ENCODE data around the gene MAP2K4.

The MAP2K4 gene

DNA sequence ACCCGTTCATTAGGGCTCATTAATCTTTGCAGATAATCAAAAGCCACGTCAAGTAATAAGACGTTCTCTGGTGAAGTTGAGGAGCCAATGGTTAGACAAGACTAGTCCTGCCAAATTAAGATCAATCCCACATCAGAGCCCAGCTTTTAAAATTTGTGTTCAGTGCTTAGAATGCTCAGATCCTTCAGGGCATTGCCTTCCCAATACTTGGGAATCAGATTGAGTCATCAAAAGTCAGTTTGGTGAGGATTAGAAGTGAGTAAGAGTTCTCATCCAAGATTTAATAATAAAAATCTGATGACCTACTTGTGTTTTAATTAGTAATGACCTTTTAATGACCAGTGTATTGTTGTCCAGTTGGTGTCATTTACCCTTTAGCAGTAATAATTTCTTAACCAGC lies 19.8 kb downstream of the MAP2K4 start:
- no peak for DNase-seq

DNA sequence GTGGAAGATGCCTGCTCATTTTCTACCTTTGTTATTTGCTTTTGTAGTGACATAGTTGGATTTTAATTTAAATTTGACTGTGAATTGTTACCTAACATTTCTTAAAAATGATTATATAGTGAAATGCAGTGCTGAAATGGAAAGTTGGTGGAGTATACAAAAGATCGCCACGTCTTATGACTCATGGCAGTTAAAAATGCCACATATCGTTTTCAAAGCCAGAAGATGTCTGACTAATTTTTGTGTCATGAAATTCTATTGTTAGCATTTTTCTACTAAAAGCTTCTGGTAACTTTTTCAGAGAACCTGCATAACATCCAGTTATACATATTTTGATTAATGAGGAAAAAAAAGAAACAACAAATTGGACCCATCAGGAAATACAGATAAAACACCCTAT lies 20.6 kb downstream of the MAP2K4 start:
- no peak for DNase-seq

DNA sequence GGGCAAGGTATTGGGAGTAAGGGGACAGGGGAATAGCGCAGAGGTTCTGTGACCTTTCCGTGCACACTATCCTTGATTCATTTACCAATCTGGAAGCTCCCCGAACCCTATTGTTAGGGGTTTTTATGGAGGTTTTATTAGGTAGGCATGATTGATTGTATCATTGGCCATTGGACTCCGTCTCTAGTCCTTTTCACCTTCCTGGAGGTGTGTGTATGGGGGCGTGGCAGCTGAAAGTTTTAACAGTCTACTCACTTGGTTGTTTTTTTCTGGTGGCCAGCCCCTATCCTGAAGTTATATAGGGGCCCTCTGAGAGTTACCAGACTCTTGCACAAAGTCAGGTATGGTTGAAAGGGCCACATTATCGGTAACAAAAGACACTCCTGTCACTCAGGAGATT lies 23.0 kb downstream of the MAP2K4 start:
- no peak for DNase-seq

DNA sequence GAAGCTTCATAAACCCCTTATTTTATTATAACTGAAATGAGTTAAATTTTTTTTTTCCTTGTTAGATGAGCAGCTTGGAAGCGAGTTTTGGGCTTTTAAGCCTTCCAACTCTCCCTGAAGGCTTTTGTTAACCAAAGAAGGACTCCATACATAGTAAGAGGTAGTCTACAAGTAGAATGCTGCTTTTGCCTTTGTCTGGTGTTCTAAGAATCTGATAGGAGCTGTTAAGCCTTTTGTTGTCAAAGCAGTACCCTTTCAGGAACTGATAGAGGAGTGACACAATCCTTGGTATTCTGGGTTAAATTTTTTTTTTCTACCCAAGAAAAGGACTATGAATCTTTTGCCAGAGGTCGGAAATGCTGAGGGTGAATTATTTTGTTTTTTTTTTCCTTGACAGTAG lies 26.1 kb downstream of the MAP2K4 start:
- no peak for DNase-seq

DNA sequence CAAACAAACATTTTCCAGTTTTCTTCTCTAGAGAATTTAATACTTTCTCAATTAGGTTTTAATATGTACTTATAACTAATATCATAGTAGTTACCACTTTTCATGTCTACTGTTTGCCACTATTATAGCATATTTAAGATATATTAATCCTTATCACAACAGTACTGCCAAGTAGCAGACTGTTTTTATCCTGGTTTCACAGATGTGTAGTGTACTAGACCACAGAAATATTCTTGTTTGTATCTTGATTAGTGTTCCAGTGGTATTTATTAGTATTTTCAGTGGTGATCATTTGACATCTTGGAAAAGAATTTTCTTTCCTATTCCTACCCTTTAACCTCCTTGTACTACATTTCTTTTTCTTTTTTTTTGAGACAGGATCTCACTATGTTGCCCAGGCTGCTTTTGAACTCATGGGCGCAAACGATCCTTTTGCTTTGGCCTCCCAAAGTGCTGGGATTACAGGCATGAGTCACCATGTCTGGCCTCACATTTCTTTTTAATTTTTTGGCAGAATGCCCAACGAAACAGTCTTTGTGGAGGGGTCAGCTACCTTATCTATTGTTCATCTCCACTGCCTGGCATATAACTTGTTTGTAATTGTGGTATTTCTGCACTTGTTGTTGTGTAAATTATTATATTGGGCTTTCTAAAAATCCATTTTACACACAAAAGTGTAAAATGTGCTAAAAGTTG lies 27.2 kb downstream of the MAP2K4 start:
- DNase-seq: no peak

DNA sequence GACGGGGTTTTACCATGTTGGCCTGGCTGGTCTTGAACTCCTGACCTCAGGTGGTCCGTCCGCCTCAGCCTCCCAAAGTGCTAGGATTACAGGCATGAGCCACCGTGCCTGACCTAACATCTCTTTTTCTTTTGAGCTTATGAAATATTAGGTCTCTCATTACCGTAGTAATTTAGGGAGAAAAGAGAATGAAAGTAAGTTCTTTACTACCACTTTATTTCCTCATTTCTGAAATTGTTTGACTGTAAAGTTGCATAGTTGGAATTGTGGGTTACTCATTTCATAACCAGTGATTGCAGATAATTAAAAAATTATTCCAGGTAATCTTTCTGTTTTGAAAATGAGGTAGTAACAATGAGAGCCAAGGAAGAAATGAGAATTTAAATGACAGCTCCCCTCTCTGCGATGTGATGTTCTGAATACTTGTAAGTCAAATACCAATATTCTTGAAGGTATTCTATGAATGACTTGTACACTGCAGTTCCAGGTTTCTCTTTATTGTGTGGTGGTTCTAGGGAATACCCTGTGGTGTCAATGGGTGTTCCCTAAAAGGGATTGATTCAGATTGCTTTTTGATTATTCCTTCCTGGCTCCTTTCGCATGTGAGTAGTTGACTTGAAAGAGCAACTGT lies 28.3 kb downstream of the MAP2K4 start:
- DNase-seq: no peak

DNA sequence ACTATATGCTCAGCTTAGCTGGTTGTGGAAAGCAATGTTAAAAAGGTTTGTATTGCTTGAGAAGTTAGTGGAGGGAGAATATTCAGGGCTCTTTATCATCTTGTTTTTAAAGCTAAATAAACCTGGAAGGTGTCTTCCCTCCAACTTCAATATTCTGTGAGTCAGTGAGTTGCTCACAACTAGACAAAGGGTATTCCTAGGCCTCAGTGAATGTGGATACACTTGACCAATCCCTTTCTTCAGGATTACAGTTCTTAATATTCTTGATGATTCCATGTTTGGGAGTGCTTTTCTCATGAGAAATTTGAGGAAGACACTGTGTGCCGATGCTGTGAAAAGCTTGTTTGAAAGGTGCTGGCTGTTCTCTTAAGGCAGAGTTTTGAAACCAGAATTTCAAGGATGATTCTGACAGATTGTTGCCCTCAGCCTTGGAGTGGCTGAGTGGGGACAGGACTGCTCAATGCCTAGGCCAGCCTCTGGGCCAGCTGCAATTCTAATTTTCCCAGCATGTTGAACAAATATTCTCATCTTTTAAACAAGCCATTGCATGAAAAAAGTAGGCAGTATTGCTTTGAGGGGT lies 30.1 kb downstream of the MAP2K4 start:
- DNase-seq: no peak

DNA sequence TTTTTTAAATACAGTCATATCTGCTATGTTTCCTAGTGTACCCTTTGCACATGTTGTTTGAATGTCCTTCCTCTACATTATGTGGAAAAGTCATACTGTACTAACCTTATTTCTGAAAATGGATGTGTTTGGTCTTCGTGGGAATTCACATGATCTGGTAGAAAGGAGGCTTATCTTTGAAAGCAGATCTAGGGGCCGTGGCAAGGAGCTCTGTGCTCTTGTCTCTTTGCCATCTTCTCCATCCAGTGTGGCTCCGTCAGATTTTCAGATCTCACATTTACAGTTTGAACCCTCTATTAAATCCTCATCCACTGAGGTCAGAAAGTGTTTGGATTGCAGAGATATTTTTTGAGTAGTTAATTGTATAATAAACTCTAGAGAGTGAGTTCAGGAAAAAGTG lies 32.9 kb downstream of the MAP2K4 start:
- DNase-seq: no peak

DNA sequence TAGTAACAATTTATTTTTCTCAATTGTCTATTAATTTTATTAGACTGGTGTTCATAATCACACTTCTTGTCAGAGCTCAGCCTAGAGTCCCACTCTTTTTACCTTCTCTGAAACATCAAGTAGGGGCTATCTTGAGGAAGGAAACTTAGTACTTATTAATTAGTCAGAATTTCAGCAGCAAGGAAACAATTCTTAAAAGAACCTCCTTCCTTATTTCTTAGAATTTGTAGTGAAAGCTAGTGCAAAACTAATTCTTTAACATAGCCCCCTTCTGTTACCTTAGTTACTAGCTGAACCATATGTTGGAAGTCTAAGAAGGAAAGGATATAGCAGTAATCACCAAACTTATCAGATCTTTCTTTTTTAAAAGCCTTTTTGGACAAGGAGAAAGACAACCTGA lies 35.2 kb downstream of the MAP2K4 start:
- DNase-seq: no peak

DNA sequence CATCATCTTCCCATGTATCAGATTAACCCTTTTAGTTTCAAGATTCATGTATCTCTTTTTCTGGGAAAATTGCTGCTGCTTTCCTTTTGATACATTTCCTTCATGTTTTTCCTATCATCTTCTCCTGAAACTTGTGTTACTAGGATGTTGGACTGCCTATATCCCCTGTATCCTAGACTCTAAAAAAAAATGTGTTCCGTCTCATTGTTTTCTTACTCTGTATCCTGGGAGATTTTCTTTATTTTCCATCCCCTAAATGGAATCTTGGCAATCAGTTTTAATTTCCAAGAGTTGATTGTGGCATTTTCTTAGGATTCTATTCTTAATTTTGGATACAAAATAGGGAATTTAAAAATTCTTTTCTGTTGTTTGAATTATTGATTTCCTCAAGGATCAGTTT lies 36.8 kb downstream of the MAP2K4 start:
- DNase-seq: no peak

DNA sequence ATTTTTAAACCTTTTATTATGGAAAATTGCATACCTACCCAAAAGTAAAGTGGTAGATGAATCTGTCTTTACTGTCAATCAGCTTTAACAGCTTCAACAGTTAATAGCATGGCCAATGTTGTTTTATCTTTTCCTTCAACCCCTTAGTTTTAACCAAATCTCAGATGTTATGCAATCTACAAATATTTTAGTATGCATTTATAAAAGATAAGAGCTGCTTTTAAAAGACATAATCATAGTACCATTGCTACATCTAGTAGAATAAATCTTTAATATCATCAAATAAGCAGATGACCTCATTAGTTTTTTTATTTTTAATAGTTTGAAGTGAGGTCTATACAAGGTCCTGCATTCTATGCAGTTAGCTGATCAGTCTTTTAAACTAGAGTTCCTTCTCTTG lies 37.9 kb downstream of the MAP2K4 start:
- DNase-seq: no peak

DNA sequence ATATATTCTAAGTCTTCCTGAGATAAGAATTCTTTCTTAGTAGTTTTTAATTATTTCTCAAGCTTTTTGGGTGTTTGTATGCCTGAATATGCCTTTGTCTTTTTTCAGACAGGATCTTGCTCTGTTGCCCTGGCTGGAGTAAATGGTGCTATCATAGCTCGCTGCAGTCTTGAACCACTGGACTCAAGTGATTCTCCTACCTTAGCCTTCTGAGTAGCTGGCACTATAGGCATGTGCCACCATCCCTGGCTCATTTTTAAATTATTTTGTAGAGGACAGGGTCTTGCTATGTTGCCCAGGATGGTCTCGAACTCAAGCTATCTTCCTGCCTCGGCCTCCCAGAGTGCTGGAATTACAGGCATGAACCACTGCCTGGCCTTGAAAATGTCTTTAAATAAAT lies 41.6 kb downstream of the MAP2K4 start:
- no peak for DNase-seq

DNA sequence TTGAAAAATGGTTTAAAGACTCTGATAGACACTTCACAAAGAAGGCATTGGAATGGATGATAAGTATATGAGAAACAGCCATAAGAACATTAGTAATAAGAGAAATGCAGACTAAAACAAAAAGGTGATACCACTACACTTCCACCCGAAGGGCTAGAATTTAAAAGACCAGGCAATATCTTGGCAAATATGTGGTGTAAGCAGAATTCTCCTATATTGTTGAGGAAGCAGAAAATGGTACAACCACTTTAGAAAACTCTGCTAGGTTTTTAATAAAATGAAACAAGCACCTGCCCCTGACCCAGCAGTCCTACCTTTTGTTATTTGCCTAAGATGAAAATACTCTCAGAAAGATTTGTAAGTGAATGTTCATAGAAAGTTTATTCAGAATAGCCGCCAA lies 43.7 kb downstream of the MAP2K4 start:
- DNase-seq: no peak

DNA sequence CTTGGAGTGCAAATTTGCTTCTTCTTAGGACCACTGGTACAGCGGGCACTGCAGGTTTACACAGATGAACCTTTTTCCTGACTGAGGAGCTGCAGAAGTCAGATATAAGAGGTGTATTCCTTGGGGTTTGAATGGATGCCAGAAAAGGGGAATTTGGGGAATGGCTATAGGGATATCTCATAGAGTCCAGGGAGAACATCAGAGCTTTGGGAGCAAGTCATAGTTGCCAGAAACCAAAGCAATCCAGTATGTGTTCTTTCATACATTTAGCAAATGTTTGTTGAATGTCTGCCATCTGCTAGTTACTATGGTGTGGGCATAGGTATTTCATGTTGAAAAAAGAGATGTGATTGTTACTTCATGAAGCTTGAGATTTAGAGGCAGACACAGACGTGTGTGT lies 46.8 kb downstream of the MAP2K4 start:
- DNase-seq: no peak

DNA sequence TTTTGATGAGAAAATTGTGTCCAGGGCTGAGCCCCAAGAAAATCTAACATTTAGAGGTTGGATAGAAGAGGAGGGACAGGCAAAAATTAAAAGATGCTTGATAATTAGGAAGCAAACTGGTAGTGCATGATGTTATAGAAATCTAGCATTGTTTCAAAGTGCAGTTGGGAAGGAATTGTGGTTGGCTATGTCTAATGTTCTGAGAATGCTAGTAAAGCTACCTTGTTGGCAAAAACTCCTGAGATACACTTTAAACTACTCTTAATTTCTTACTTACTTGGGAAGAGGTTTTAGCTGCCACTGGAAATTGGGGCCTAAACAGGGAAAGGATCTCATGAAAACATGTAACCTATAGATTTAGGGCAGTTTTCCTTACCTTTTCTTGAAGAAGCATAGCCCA lies 48.3 kb downstream of the MAP2K4 start:
- no peak for DNase-seq

DNA sequence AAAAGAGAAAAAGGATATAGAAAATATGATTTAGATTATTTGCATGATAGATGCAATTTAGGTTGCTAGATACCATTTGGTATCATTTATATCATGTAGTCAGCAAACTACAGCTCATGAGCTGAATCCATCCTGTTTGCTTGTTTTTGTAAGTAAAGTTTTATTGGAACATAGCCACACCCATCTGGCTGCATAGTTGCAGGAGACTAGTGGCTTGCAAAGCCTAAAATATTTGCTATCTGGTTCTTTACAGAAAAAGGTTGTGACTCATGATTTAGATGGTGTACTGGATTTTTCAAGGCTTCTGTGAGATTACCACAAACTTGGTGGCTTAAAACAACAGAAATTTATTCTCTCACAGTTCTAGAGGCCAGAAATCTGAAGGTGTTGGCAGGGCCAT lies 49.9 kb downstream of the MAP2K4 start:
- no peak for DNase-seq

DNA sequence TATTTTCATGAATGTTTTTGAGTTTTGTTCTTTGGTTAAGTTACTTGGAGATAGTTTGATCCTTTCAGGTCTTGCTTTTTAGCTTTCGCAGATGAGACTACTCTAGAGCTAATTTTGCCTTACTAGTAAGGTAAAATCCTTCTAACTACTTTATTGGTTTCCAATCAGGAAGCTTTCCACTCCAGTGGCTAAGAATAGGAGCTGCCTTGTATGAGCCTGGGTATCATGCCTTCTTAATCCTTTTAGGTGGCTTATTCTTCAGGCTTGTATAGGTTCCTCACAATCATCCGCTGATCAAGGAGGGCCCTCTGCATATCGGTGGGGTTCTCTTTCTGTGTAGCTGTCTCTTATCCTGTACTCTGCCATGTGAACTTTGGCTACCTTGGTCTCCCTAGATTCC lies 53.7 kb downstream of the MAP2K4 start:
- DNase-seq: no peak

DNA sequence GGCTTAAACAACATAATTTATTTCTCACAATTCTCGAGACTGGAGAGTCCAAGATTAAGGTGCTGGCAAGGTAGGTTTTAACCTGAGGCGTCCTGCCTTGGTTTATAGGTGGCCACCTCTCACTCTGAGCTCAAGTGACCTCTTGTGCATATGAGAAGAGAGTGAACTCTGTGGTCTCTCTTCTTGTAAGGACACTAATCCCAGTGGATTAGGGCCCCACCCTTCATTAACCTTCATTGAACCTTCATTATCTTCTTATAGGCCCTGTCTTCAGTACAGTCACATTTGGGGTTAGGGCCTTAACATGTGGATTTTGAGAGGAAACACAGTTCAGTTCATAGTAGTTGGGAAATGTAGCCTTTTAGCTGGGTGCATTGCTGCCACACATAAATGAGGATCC lies 57.1 kb downstream of the MAP2K4 start:
- DNase-seq: no peak

DNA sequence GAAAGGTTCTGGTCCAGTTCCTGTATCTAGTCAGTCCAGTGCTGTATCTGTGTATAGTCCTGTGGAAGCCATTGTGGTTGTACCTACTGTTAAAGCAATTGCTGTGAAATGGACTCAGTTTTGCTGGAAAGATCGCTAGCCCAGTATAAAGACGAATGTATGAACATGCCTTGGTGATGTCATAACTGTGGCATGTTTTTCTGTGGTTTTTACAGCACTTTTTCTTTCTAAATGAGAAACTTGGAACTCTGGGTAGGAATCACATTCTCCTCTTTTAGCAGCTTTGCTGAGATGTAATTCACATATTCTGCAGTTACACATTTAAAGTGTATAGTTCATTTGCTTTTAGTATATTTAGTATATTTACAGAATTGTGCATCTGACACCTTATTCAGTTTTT lies 58.1 kb downstream of the MAP2K4 start:
- DNase-seq: no peak

DNA sequence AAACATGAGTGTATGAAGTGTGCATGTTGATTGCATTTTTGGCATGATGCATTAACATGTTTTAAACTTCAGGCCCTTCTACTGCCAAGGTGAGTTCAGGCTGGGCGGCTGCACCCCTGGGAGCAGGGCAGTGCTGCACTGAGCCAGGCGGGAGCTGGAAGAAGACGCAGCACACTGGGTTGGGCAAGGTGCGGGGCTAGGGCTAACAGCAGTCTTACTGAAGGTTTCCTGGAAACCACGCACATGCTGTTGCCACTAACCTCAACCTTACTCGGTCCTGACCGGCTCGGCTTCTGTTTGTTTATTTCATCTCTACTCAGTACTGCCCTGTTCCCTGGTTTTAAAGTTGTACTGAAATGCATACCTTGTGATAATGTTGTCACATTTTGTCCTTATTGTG lies 61.0 kb downstream of the MAP2K4 start:
- DNase-seq: no peak

DNA sequence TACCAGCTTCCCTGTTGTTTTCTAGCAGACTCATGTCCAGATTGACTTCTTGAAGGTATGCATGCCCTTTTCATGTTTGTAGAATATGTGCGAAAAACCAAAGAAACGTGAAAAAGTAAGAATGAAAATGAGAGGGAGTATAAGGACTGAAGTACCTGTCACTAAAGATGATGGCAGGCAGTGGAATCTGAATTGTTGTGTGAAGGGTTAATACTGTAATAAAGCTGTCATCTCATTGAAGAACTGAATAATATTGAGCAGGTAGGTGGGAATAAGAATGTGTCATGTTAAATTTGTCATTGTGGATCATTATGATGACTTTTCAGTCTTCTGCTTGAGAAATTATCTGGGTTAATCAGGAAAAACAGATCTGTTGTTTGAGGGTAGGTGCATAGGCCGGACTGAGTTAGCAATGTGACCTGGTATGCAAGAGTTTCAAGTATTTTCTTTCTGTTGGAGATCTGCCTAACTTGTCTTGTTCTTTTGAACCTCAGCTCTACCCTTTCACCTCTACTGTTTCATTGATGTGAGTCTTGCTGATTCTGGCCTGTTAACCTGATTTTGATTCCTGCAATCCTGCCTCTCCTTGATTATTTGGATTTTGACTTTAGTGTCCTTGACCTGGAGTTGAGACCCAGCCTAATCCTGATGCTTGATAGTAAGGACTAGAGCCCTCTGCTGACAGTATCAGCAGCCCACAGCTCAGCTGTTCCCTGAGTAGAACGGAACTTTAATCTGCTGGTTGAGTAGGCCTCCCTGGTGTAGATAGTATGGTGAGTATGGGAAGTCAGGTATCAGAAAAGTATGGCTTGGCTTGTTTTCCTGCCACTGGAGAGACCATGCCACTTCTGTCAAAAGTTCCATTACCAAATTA lies 64.6 kb downstream of the MAP2K4 start:
- DNase-seq: no peak

DNA sequence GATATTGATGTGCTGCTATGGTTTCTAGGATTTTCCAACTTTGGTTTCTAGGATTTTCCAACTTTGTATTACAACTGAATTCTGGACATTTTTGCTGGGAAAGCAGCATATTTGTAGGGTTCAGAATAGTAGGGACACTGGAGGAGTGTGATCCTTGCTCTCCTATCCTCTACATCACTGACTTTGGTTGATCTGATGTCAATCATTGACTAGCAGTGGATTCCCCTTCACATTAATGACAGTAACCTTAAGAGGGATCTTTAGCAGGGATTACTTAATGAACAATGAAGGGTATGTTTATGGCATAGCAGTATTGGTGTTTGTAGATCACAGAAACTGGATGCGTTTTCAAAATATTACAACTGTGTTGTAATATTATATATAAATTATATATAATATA lies 67.4 kb downstream of the MAP2K4 start:
- DNase-seq: no peak

DNA sequence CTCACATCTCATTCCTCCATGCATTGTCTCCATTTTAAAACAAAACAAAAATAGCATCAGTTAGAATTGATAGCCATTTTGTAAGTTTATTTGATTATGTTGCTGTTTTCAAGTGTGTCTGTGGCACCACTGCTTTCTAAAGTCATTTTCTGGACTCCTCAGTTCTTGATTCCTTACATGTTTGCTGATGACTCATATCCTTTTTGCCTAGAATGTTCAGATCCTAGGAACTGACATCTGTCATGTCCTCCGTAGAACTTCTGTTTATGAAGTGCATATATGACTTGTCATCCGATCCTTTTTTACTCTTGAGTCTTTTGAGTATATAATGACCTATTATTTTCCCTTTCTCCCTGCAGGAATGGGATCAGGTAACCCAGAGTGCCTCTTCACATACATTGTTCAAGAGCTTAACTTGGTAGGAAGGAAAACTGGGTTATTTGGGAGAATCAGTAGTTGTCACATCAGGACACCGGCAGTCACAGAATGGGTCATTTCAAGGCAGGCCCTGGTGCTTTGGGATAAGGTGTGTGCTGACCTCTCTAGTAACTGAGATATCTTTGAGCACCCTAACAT lies 69.2 kb downstream of the MAP2K4 start:
- DNase-seq: no peak

DNA sequence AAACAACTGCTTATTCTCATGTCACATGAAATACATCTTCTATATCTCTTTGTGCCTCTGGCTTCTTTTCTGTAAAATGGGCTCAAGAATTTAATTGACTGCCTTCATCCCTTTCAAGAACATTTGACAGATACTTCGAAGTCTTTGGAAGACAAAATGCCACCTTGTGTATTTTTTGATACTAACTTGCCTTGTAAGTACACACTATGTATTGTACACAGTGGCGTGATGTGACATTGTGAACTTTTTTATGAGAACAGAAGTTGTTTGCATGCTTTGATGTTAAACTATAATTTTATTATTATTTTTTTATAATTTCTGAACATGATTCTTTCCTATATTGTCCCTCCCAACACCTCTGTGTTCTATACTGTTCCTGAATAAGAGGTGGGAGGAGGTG lies 73.7 kb downstream of the MAP2K4 start:
- DNase-seq: no peak

Data from activated T-cell treated with anti-CD3 and anti-CD28 coated beads, Interleukin-2, amount 50 U/mL, for 1 hour (primary cell).